ENCODE measurements around the gene SDC3.

The SDC3 gene

GRCh38 chr1:30834253-30834652 is 74.3 kb downstream of the SDC3 start:
- no peaks in the 10 kb centered on the region for H3K79me2 ChIP-seq (ENCODE audit: insufficient read depth, low read length)
- no peak overlapping the region for H3K9ac ChIP-seq (ENCODE audit: low read depth, low read length)
- no peak for TF ChIP-seq CTCF (IDR thresholded peaks at IDR 0.05; ENCODE audit: borderline replicate concordance, extremely low read depth, low read length, poor library complexity, severe bottlenecking)
- no peaks in the 10 kb centered on the region for H4K20me1 ChIP-seq (ENCODE audit: insufficient read depth, low read length)
- DNase-seq (no peak), ATAC-seq (ENCODE audit: insufficient read depth, low read depth) (no peak)
- H3K27ac ChIP-seq (ENCODE audit: low read length), result no peak overlapping the region
- H2AFZ ChIP-seq (ENCODE audit: low read depth, low read length), result no peak overlapping the region
- no peak overlapping the region for H3K4me3 ChIP-seq (ENCODE audit: low read depth in 1 of 2, low read length in 2 of 2)
- no peaks in the 10 kb centered on the region for H3K4me1 ChIP-seq (ENCODE audit: insufficient read depth, low read length)
- H3K4me2 ChIP-seq (ENCODE audit: insufficient read depth, low read length), result no peak overlapping the region
- no peaks in the 10 kb centered on the region for H3K36me3 ChIP-seq (ENCODE audit: insufficient read depth, low read length)
- H3K9me3 ChIP-seq (ENCODE audit: insufficient read depth, low read length, severe bottlenecking), result no peaks in the 10 kb centered on the region
- peaks cover 8% of the 10 kb centered on the region for H3K27me3 ChIP-seq (ENCODE audit: insufficient read depth, low read length, poor library complexity)

DNA sequence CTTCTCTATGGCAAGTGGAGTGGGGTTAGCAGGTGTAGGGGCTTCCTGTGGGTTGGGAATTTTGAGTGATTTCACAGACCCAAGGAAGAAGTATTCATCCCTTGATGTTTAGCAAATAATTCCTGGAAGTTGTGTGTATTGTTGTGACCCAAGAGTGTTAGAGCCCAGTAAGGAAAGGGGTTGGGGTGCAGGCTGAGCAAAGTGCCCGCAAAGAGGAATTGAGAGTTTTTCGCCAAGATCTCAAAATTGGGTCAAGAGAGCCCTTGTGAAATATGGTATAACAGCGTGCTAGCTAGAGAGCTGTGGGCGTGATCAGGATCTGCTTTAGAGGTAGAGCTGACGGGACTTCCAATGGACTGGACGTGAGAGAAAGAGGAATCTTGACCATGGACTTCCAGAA is 78.0 kb downstream of the SDC3 start:
- Histone ChIP-seq H3K79me2 (ENCODE audit: insufficient read depth, low read length) (no peaks in the 10 kb centered on the region), H3K4me1 (ENCODE audit: insufficient read depth, low read length) (no peaks in the 10 kb centered on the region), H3K9ac (ENCODE audit: low read depth, low read length) (no peak overlapping the region), H2AFZ (ENCODE audit: low read depth, low read length) (no peak overlapping the region), H3K9me3 (ENCODE audit: insufficient read depth, low read length, severe bottlenecking) (no peaks in the 10 kb centered on the region), H3K4me3 (ENCODE audit: low read depth in 1 of 2, low read length in 2 of 2) (no peak overlapping the region), H4K20me1 (ENCODE audit: insufficient read depth, low read length) (no peaks in the 10 kb centered on the region), H3K36me3 (ENCODE audit: insufficient read depth, low read length) (no peaks in the 10 kb centered on the region), H3K27me3 (ENCODE audit: insufficient read depth, low read length, poor library complexity) (peaks cover 11% of the 10 kb centered on the region), H3K4me2 (ENCODE audit: insufficient read depth, low read length) (no peak overlapping the region), H3K27ac (ENCODE audit: low read length) (no peak overlapping the region)
- no peak for ATAC-seq (ENCODE audit: insufficient read depth, low read depth)
- TF ChIP-seq CTCF (IDR thresholded peaks at IDR 0.05; ENCODE audit: borderline replicate concordance, extremely low read depth, low read length, poor library complexity, severe bottlenecking) (no peak), EZH2 (IDR thresholded peaks at IDR 0.05; ENCODE audit: borderline replicate concordance, low read depth, low read length, severe bottlenecking) (no peak)
- no peak for DNase-seq

DNA sequence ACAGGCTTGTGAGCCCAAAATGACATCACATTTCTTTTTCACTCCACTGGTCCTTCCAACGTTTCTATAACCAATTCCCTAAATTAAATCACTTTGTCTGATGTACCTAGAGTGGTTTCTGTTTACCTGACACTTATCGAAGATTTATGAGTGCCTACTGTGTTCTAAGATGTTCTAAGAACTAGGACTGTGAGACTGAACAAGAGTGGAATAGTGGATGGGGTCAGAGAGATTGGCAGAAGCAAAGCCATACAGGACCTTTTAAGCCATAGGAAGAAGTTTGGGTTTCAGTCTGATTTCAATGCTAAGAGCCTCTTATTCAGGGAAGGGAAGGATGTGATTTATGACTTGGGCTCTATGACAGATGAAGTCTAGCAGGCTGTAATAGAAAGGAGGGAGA is 78.7 kb downstream of the SDC3 start:
- H2AFZ ChIP-seq (ENCODE audit: low read depth, low read length), result no peak overlapping the region
- H3K4me1 ChIP-seq (ENCODE audit: insufficient read depth, low read length), result no peaks in the 10 kb centered on the region
- no peaks in the 10 kb centered on the region for H3K9me3 ChIP-seq (ENCODE audit: insufficient read depth, low read length, severe bottlenecking)
- no peak for ATAC-seq (ENCODE audit: insufficient read depth, low read depth)
- H4K20me1 ChIP-seq (ENCODE audit: insufficient read depth, low read length), result 0 out of 2 replicates have a peak, but pooled peaks cover 3% of the 10 kb centered on the region
- no peak overlapping the region for H3K27ac ChIP-seq (ENCODE audit: low read length)
- DNase-seq, result no peak
- no peaks in the 10 kb centered on the region for H3K79me2 ChIP-seq (ENCODE audit: insufficient read depth, low read length)
- TF ChIP-seq EZH2 (IDR thresholded peaks at IDR 0.05; ENCODE audit: borderline replicate concordance, low read depth, low read length, severe bottlenecking), result no peak
- TF ChIP-seq CTCF (IDR thresholded peaks at IDR 0.05; ENCODE audit: borderline replicate concordance, extremely low read depth, low read length, poor library complexity, severe bottlenecking), result no peak
- H3K9ac ChIP-seq (ENCODE audit: low read depth, low read length), result no peak overlapping the region
- H3K27me3 ChIP-seq (ENCODE audit: insufficient read depth, low read length, poor library complexity), result peaks cover 18% of the 10 kb centered on the region
- no peaks in the 10 kb centered on the region for H3K36me3 ChIP-seq (ENCODE audit: insufficient read depth, low read length)
- no peak overlapping the region for H3K4me3 ChIP-seq (ENCODE audit: low read depth in 1 of 2, low read length in 2 of 2)
- no peak overlapping the region for H3K4me2 ChIP-seq (ENCODE audit: insufficient read depth, low read length)
